HG02981 (cell line): ENCODE results near the gene F7.
"Not testable (repeated sequence)": the region's sequence is repeated elsewhere in the genome, so short reads cannot be mapped to it uniquely, and the experiment has no call there.

Experiments used
- ATAC-seq: cut with Tn5 transposase; IDR thresholded peaks from one replicate; pipeline ENCODE4 v1.9.1; 2021; ENCODE audit warnings: mild to moderate bottlenecking, moderate library complexity; ENCODE audit not compliant: unreplicated experiment

F7 gene

DNA sequence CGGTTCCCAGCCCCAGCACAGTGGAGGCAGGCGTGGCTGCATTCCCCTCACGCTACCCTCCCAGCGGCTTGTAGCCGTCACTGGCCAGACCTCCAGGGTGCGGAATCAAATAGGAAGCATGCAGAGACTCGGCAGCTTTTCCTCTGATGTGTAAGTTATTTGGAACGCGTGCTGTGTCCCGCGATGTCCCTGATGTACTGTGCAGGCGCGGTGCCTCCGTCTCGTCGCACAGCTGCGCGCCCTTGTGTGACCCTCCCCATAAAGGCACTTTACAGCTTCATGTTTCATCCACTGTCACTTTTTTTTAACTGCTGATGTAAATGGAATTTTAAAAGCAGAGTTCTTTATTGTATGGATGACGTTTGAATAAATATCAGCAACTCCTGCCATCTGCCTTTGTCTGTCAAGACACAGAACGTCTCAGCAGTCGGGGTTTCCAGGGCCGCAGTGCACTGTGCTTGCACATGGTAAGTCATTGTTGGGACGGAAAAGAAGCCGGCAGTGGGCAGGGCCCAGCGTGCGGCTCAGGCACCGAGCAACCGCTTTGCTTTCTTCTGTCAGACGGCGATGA is 7.3 kb upstream of the F7 start:
- ATAC-seq, result no peak

DNA sequence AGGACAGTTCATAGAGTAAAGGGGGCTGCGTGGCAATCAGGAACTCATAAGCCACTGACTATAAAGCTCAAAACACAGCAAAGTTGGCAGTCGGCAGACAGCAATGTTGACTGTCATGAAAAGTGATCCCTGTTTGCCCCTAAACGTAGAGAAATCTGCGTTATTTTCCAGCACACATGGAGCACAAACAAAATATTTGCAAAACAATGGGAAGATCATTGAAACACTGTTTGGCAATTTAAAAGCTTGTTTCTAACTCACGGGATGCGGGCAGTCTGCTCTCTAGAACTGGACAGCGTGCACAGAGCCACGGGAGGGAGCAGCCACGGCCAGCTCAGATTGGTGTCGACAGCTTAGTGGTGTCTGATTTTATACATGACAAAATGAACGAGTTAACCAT is 6.4 kb upstream of the F7 start:
- ATAC-seq, result no peak

DNA sequence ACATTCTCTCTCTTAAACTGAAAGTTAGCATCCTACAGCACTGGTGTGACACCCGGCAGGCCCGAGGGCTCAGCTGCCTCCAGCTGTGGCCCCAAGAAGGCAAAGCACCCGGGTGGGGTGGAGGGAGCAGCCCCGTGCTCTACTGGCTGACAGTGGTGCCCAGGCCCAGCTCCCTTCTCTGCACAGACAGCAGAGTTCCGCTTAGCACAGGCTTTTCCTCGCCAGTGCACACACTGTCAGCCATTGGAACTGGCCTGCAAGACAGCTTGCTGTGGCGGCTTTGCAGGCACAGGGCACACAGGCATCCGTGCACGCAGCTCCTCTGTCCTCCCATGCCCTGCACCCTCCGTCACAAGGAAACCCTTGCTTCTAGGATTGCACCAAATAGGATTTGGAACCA is 3.3 kb upstream of the F7 start:
- not testable (repeated sequence) for ATAC-seq

DNA sequence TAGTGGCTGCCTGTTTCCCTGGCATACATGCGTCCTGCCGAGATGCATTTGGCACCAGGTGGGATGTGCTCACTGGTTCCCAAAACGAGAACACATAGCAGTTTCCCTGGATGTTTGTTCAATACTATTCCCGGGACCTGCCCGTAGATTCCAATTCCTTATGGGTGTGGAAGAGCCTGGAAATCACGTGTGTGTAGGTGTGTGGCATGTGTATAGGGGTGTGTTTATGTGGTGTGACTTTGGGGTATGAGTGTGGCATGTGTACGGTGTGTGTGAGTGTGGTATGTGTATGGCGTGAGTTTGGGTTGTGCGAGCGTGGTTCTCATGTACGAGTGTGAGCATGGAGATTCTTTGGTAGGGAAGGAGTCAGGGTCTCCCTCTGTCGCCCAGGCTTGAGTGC is 2.9 kb upstream of the F7 start:
- no peak for ATAC-seq

DNA sequence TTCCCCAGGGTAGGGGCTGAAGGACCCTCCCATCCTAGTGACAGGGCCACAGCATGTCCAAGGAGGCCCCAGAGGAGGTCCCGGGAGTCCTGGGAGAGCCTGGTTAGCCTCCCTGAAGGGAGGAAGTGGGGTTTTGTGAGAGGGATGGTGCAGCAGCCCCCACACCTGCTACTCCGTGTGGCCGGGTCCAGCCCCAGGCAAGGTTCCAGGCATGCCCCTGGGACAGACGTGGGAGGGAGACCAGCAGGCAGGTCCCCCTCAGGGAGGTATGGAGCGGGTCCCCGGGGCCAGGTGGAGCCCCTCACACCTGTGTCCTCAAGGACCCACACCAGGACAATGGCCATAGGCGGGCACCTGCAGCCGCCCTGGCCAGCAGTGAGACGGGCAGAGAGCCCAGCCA is 1.9 kb upstream of the F7 start:
- no peak for ATAC-seq

DNA sequence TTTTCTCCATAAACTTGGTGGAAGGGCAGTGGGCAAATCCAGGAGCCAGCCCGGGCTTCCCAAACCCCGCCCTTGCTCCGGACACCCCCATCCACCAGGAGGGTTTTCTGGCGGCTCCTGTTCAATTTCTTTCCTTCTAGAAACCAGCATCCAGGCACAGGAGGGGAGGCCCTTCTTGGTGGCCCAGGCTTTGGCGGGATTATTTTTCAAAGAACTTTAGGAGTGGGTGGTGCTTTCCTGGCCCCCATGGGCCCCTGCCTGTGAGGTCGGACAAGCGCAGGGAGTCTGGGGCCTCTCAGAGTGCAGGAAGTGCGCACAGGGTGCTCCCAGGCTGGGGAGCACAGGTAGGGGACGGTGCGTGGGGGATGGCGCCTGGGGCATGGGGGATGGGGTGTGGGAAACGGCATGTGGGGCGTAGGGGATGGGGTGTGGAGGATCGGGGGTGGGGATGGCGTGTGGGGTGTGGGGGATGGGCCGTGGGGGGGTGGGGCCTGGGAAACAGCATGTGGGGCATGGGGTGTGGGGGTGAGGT is 396 bp downstream of the F7 start:
- ATAC-seq, result no peak

DNA sequence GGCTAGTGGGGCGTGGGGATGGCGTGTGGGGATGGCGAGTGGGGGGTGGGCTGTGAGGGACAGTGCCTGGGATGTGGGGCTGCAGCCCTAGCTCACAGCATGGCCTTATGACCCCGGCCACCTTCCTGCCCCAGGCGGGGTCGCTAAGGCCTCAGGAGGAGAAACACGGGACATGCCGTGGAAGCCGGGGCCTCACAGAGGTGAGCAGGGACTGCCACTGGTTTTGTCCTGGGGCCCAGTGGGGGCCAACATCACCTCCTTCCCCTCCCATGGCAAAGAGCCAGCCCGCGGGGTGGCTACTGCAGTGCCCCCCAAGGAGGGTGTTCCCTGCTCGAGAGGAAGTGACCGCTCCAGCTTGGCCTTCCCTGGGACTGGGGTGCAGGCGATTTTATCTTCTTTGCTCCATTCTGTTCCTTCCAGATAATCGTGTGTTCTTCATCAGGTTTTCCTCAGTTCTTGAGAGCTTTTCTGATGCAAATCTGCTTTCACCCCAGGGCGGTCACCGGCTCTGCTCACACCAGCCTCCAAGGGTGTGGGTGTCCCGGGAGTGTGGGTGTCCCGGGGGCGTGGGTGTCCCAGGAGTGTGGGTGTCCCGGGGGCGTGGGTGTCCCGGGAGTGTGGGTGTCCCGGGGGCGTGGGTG is 1.2 kb downstream of the F7 start:
- ATAC-seq, result no peak

DNA sequence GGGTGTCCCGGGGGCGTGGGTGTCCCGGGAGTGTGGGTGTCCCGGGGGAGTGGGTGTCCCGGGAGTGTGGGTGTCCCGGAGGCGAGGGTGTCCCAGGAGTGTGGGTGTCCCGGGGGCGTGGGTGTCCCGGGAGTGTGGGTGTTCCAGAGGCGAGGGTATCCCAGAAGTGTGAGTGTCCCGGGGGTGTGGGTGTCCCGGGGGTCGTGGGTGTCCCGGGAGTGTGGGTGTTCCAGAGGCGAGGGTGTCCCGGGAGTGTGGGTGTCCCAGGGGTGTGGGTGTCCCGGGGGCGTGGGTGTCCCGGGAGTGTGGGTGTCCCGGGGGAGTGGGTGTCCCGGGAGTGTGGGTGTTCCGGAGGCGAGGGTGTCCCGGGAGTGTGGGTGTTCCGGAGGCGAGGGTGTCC is 2.9 kb downstream of the F7 start:
- ATAC-seq, result not testable (repeated sequence)

DNA sequence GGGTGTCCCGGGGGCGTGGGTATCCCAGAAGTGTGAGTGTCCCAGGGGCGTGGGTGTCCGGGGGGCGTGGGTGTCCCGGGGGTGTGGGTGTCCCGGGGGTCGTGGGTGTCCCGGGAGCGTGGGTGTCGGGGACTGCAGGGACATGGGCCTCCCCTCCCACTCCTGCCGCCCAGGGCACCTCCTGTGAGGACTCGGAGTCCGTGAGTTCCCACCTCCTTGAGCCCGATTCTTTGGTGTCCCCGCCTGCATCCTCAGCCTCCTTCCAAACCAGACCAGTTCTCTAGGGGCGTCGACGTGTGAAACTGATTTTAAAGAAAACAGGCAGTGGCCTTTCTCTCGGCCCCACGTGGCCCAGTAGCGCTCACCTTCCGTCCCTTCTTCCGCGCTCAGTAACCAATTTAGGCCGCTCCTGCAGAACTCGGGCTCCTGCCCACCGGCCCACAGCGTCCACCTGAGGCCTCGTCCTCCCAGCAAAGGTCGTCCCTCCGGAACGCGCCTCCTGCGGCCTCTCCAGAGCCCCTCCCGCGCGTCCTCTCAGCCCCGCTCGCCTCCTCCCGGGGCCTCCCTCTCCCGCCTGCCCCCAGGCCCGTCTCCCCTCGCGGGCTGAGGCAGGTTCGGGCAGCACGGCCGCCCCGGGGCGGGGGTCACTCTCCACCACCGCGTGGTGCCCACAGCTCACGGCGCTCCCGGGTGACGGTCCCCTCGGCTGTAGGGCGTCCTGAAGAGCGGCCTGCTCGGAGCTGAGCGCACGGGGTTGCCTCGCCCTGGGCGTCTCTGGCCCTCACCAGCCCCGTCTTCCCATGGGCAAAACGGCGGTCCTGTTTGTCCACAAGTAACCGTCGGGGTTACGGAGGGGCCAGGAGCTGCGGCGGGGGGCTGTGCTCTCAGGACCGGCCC is 3.8 kb downstream of the F7 start:
- ATAC-seq, result no peak

DNA sequence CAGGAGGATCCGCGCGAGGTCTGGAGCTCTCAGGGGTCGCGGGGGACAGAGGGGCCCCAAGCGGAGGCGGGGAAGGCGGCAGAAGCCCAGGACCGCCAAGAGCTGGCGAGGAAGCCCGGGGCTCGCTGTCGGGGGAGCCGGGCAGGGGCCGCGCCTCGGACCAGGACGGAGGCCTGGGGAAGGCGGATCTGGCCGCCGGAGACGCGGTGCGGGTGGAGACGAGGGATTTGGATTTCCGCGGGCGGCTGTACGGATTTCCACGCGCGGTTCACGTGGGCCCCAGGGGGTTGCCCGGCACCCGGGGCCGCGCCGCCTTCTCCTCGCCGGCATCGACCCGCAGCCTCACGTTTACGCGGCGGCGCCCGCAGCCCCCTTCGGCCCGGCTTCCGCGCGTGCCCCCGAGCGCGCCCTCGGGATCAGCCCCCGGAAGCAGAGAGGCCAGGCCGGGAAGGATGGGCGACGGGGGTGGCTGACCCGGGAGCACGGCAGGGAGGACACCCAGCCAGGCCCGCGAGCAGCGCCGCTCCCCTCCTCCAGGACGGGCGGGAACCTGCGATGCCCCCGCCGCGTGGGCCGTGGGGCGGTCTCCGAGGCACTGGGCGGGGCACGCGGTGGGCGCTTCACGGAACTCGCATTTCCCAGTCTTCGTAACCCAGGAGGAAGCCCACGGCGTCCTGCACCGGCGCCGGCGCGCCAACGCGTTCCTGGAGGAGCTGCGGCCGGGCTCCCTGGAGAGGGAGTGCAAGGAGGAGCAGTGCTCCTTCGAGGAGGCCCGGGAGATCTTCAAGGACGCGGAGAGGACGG is 4.7 kb downstream of the F7 start:
- ATAC-seq, result no peak

DNA sequence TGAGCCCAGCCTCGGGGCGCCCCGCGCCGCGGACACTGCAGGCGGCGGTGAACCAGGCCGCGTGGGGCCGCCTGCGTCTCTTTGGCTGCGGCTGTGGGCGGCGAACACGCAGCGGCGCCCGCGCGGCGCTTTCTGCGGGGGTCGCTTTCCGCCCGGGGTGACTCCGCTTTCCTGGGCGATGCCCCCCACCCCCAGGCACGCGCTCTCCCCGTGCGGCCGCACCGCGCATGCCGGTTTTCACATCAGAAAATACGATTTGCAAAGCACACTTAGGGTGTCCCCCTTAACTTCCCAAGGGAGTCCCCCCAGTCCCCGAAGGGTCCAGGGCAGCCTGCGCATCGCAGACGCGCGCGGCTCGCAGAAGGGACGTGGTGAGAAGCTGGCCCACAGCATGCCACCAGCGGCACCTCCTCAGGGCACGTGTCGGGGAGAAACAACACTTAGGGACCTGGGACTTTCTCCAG is 5.3 kb downstream of the F7 start:
- ATAC-seq, result no peak

DNA sequence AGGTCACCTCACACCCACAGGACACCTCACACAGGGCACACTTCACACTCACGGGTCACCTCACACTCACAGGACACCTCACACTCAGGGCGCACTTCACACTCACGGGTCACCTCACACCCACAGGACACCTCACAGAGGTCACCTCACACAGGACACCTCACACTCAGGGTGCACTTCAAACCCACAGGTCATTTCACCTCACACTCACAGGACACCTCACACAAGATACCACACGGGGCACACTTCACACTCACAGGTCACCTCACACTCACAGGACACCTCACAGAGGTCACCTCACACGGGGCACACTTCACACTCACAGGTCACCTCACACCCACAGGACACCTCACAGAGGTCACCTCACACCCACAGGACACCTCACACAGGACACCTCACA is 6.2 kb downstream of the F7 start:
- ATAC-seq, result not testable (repeated sequence)

DNA sequence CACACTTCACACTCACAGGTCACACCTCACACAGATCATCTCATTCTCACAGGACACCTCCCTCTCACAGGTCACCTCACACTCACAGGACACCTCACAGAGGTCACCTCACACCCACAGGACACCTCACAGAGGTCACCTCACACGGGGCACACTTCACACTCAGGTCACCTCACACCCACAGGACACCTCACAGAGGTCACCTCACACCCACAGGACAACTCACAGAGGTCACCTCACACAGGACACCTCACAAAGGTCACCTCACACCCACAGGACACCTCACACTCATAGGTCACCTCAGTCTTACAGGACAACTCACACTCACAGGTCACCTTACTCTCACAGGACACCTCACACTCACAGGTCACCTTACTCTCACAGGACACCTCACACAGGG is 6.9 kb downstream of the F7 start:
- not testable (repeated sequence) for ATAC-seq

DNA sequence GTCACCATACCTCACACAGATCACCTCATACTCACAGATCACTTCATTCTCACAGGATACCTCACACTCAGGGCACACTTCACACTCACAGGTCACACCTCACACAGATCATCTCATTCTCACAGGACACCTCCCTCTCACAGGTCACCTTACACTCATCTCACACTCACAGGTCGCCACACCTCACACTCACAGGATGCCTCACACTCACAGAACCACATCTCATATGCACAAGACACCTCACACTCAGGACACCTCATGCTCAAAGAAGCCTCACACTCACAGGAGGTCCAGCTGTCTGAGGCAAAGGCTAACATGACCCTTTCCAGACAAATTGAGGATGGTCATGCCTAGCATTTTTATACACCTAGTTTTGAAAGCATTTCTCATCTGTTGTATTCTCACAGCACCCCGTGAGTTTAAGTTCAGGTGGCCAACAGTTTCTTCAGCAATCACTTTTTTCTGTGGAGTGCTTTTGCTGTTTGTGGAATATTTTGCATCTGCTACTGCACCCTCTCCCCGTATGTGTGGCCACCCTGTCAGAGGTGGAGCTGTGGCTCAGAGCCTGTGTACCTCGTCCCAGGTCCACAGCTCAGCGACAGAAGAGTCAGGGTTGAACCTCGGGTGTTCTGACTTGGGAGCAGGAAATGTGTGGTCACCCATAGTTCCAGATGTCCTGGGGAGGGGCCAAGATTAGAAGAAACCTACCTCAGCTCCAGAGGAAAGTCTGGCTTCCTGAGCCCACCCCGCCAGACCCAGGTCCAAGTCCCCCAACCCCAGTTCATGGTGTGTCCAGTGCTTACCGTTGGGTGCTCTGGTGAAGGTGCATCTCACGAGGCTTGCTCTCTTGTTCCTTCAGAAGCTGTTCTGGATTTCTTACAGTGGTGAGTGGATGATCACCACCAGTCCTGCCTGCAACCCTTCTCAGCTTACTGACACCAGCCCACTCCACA is 7.6 kb downstream of the F7 start:
- no peak for ATAC-seq

DNA sequence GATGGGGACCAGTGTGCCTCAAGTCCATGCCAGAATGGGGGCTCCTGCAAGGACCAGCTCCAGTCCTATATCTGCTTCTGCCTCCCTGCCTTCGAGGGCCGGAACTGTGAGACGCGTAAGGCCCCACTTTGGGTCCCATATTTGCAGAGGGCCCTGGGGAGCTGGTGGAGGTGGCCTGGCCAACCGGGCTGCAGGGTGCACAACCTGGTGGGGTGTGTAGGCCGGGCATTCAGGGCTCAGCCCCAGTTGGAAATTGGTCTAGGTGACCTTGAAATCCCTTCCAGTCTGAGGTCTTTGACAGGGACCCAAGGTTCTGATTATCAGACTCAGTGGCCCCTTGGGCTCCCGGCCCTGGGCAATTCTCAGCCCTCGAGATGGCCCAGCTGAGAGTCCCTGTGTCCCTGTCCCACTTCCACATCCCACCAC is 8.3 kb downstream of the F7 start:
- ATAC-seq, result no peak

DNA sequence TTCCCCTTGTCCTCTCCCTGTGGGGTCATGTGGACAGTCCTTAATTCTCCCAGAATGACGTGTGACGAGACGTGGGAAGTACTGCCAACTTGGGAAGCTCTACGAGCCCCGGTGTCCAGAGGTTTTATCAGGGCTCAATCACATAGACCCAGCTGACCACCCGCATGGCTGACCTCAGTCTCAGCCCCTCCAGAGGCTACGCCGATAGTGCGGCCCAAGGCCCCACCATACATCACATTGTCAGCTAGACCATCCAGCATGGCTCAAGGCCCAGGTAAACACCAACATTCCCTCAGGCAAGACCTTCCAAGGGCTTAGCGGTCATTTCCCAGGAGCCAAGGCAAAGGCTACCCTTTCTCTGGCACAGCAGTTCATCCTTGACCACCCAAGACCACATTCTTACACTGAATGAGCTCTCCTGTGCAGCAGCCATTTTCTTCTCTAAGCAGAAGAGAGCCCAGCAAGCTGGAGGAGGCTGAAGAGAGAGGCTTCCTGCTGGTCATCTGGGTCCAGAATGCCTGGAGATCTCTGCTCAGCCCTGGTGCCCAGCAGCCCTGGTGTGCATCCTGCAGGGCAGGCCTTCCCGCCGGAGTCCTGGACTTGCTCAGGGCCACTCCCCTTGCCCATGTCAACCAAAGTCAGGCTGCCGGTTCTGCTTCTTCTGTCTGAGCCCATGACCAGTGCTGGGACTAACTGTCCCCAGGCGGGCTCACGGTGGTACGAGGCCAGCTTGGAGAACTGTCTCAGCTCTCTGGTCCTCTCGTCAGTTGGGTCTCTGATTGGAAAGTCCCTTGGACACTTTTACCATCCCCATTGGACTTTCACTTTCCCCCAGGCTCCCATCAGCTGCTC is 9.1 kb downstream of the F7 start:
- no peak for ATAC-seq

DNA sequence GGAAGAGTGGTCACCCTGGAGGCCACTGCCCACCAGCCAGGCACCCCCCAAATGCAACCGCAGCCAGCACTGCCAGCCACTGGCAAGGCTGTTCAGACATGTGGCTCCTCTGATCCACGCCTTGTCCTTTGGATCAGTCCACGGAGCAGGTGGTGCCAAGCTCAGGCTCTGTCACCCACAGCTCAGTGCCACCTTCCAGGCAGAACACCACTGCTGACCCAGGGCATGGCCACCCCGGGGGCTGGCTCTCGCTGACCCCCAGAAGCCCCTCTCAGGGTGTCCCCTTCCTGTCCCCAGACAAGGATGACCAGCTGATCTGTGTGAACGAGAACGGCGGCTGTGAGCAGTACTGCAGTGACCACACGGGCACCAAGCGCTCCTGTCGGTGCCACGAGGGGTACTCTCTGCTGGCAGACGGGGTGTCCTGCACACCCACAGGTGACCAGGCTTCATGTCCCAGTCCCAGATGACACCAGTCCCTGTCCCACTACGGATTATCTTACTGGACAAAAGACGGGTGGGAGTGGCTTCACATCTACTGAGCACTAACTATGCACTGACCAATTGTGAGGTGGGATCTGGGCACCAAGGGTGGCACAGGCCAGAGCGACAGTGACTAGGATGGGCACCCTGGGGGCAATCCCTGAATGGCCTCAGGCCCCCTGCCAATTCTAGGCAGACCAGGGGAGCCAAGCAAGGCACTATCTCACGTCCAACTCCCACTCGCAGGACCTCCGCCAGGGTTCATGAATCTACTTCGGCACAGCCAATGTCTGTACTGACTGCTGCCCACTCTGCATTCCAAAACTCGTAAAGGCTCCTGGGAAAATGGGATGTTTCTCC is 10.0 kb downstream of the F7 start:
- no peak for ATAC-seq

DNA sequence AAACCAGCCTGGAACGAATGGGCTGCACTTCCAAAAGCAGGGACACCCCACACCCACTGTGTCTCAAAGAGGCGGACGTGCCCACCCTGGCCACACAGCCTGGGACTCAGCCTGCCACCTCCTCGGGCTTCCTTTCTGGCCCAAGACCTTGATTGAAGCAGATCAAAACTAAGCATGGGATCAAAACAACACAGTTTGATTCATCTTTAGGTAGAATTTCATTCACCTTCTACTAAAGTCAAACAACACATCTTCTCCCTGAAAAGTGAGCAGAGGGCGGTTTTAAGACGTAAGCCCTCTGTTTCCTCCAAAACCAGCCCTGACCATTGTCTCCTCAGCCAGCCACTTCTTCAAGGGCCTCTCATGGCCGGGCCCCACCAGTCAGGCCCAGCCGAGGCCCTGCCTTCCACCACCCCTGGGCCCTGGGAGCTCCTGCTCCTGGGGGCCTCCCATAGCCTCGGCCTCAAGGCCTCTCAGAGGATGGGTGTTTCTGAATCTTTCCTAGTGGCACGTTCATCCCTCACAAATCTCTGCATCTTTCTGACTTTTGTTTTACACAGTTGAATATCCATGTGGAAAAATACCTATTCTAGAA is 10.7 kb downstream of the F7 start:
- no peak for ATAC-seq
